Thymus (tissue), 14 donors: ENCODE data around the gene PNMA8A. TPM values are rescaled to one million over a fixed set of nuclear protein-coding genes. Genes with fewer than 3 reads are reported as not detected.
A peak's percentile ranks its signal among the peaks of the same experiment; 100 is the strongest.

ENCODE experiments used
- DNase-seq, 9 donors: peaks; one replicate each; pipeline ENCODE4 v3.0.0-alpha.2; 2013; ENCODE audit warnings: low spot score in 9 of 9, low read depth in 6 of 9, missing footprints in 1 of 9
- H3K27ac ChIP-seq, 2 donors: one replicate each; pipeline ENCODE4 v1.5.1; 2013; ENCODE audit warnings: control low read depth in 1 of 2, low read depth in 1 of 2, low read length in 1 of 2, mild to moderate bottlenecking in 1 of 2, moderate library complexity in 1 of 2
- H3K27me3 ChIP-seq, 2 donors: one replicate each; pipeline ENCODE4 v1.5.1; 2013; ENCODE audit warnings: low read length in 1 of 2; ENCODE audit not compliant: control insufficient read depth in 2 of 2, insufficient read depth in 1 of 2
- H3K36me3 ChIP-seq, 2 donors: one replicate each; pipeline ENCODE4 v1.5.1; 2013; ENCODE audit warnings: low read length in 1 of 2, mild to moderate bottlenecking in 1 of 2, moderate library complexity in 1 of 2; ENCODE audit not compliant: control insufficient read depth in 2 of 2, insufficient read depth in 2 of 2
- H3K4me1 ChIP-seq, 2 donors: one replicate each; pipeline ENCODE4 v1.5.1; 2013; ENCODE audit warnings: low read length in 2 of 2; ENCODE audit not compliant: control insufficient read depth in 2 of 2, insufficient read depth in 2 of 2
- H3K4me3 ChIP-seq, 2 donors: one replicate each; pipeline ENCODE4 v1.5.1; 2013; ENCODE audit warnings: low read length in 2 of 2, control low read depth in 1 of 2, mild to moderate bottlenecking in 1 of 2
- H3K9me3 ChIP-seq, 2 donors: one replicate each; pipeline ENCODE4 v1.5.1; 2013; ENCODE audit warnings: low read length in 1 of 2, mild to moderate bottlenecking in 1 of 2; ENCODE audit not compliant: control insufficient read depth in 2 of 2, insufficient read depth in 1 of 2
- WGBS: extraction: QIAGEN DNeasy Blood & Tissue Kit; methylation state at CpG from one replicate; pipeline ENCODE4 v1.1.7; 2013; 5-methylcytosine and 5-hydroxymethylcytosine counted together
- long read RNA-seq, 10 donors: transcript quantifications; one replicate each; lab custom pipeline, GENCODE V29; 2026
- polyA plus RNA-seq: library from polyadenylated mRNA; stranded (reverse); fragments of 200-250 nt; gene quantifications from one replicate; pipeline ENCODE4 v1.2.3, GENCODE V29; 2013
- total RNA-seq: library from RNA; stranded (reverse); fragments of 120-200 nt; gene quantifications from one replicate; pipeline ENCODE4 v1.2.4, GENCODE V29; 2013
- donor health status: healthy.

Gene PNMA8A
- total RNA-seq (45.4 TPM), polyA plus RNA-seq (9.7 TPM)
- long read RNA-seq, donor 1, partial matches to known transcripts: 0 of 2 reads
- long read RNA-seq, donor 1, other reads (novel, unspliced or antisense): 0 of 2 reads
- long read RNA-seq, donor 2, transcript PNMA8A-201 (3 exons, 3,689 nt): major isoform, 23 of 31 reads
- long read RNA-seq, donor 2, partial matches to known transcripts: 8 of 31 reads
- long read RNA-seq, donor 2, other reads (novel, unspliced or antisense): 0 of 31 reads
- long read RNA-seq, donor 3, transcript PNMA8A-201 (3 exons, 3,689 nt): major isoform, 12 of 21 reads
- long read RNA-seq, donor 3, partial matches to known transcripts: 8 of 21 reads
- long read RNA-seq, donor 3, other reads (novel, unspliced or antisense): 0 of 21 reads
- long read RNA-seq, donor 4, partial matches to known transcripts: 0 of 3 reads
- long read RNA-seq, donor 4, other reads (novel, unspliced or antisense): 0 of 3 reads
- long read RNA-seq, donor 5, transcript PNMA8A-201 (3 exons, 3,689 nt): major isoform, 8 of 8 reads
- long read RNA-seq, donor 5, partial matches to known transcripts: 0 of 8 reads
- long read RNA-seq, donor 5, other reads (novel, unspliced or antisense): 0 of 8 reads
- long read RNA-seq, donor 6, partial matches to known transcripts: 6 of 10 reads
- long read RNA-seq, donor 6, other reads (novel, unspliced or antisense): 0 of 10 reads
- long read RNA-seq, donor 7, partial matches to known transcripts: 0 of 2 reads
- long read RNA-seq, donor 7, other reads (novel, unspliced or antisense): 0 of 2 reads
- long read RNA-seq, donor 8, transcript PNMA8A-201 (3 exons, 3,689 nt): major isoform, 5 of 5 reads
- long read RNA-seq, donor 8, partial matches to known transcripts: 0 of 5 reads
- long read RNA-seq, donor 8, other reads (novel, unspliced or antisense): 0 of 5 reads
- long read RNA-seq, donor 9, transcript PNMA8A-201 (3 exons, 3,689 nt): major isoform, 6 of 6 reads
- long read RNA-seq, donor 9, partial matches to known transcripts: 0 of 6 reads
- long read RNA-seq, donor 9, other reads (novel, unspliced or antisense): 0 of 6 reads
- long read RNA-seq, donor 10, partial matches to known transcripts: 0 of 4 reads
- long read RNA-seq, donor 10, other reads (novel, unspliced or antisense): 0 of 4 reads

- Histone ChIP-seq H3K4me3 (peak within 1 kb of the TSS; percentile 40 to 47), H3K9me3 (no peaks in the 10 kb centered on the region), H3K27me3 (peaks cover 4 to 50% of the 10 kb centered on the region in 2 donors), H3K36me3 (no peaks in the 10 kb centered on the region), H3K4me1 (peaks cover 2 to 8% of the 10 kb centered on the region in 2 donors), H3K27ac (peak within 1 kb of the TSS; percentile 25 to 66)
- 4% methylated on average over 57 of the region's 57 CpGs for WGBS
- peak in 5 of 9 donors; percentile 6 to 83 (median 60) for DNase-seq
These were observed at the start of gene PNMA8A for GRCh38 chr19:46471116-46471733. PNMA8A (minus strand) TSS chr19:46471563; CDS start chr19:46471035, 528 bp downstream.

GRCh38 chr19:46520616-46521015, 49.3 kb upstream of the PNMA8A start:
- no peak overlapping the region for H3K4me3 ChIP-seq
- peaks cover 0 to 8% of the 10 kb centered on the region in 2 donors for H3K9me3 ChIP-seq
- DNase-seq: no peak
- peaks cover 0 to 23% of the 10 kb centered on the region in 2 donors for H3K4me1 ChIP-seq
- 81% methylated on average over 6 of the region's 6 CpGs for WGBS
- no peaks in the 10 kb centered on the region for H3K36me3 ChIP-seq
- H3K27ac ChIP-seq: peak overlapping the region; percentile 52 to 71
- peaks cover 0 to 3% of the 10 kb centered on the region in 2 donors for H3K27me3 ChIP-seq

GRCh38 chr19:46517471-46517870, 46.1 kb upstream of the PNMA8A start:
- no peak for DNase-seq
- Histone ChIP-seq H3K9me3 (no peaks in the 10 kb centered on the region), H3K36me3 (no peaks in the 10 kb centered on the region), H3K4me3 (no peak overlapping the region), H3K27me3 (peaks cover 0 to 26% of the 10 kb centered on the region in 2 donors), H3K4me1 (peaks cover 0 to 19% of the 10 kb centered on the region in 2 donors), H3K27ac (no peak overlapping the region)
- 97% methylated on average over 6 of the region's 6 CpGs for whole genome bisulfite sequencing

- Histone ChIP-seq H3K27me3 (peaks cover 0 to 27% of the 10 kb centered on the region in 2 donors), H3K9me3 (no peaks in the 10 kb centered on the region), H3K36me3 (no peaks in the 10 kb centered on the region), H3K27ac (no peak overlapping the region), H3K4me3 (no peak overlapping the region), H3K4me1 (peaks cover 0 to 17% of the 10 kb centered on the region in 2 donors)
- DNase-seq: peak in 1 of 9 donors; percentile 50
- WGBS: 21% methylated on average over 6 of the region's 6 CpGs
These were observed 44.6 kb upstream of the PNMA8A start for GRCh38 chr19:46515879-46516350.

GRCh38 chr19:46515290-46515609, 43.9 kb upstream of the PNMA8A start:
- no peaks in the 10 kb centered on the region for H3K36me3 ChIP-seq
- H3K27me3 ChIP-seq: peaks cover 0 to 27% of the 10 kb centered on the region in 2 donors
- peaks cover 0 to 12% of the 10 kb centered on the region in 2 donors for H3K4me1 ChIP-seq
- DNase-seq: no peak
- H3K27ac ChIP-seq: no peak overlapping the region
- H3K9me3 ChIP-seq: no peaks in the 10 kb centered on the region
- H3K4me3 ChIP-seq: no peak overlapping the region
- WGBS: 77% methylated on average over 3 of the region's 3 CpGs

- no peak for DNase-seq
- WGBS: 72% methylated on average over 13 of the region's 13 CpGs
- no peaks in the 10 kb centered on the region for H3K9me3 ChIP-seq
- H3K27me3 ChIP-seq: peaks cover 0 to 27% of the 10 kb centered on the region in 2 donors
- H3K4me3 ChIP-seq: no peak overlapping the region
- H3K36me3 ChIP-seq: no peaks in the 10 kb centered on the region
- H3K27ac ChIP-seq: no peak overlapping the region
- peaks cover 0 to 11% of the 10 kb centered on the region in 2 donors for H3K4me1 ChIP-seq
These were observed 43.4 kb upstream of the PNMA8A start for GRCh38 chr19:46514589-46515289.

- Histone ChIP-seq H3K4me1 (peaks cover 0 to 3% of the 10 kb centered on the region in 2 donors), H3K27ac (no peak overlapping the region), H3K36me3 (no peaks in the 10 kb centered on the region), H3K27me3 (peaks cover 0 to 27% of the 10 kb centered on the region in 2 donors), H3K4me3 (no peak overlapping the region), H3K9me3 (no peaks in the 10 kb centered on the region)
- peak in 5 of 9 donors; percentile 31 to 75 (median 66) for DNase-seq
- 30% methylated on average over 36 of the region's 36 CpGs for WGBS
These were observed 42.3 kb upstream of the PNMA8A start for GRCh38 chr19:46513461-46514236.
